C4-2B (cell line): ENCODE data around the gene SLC6A6.

Experiments used
- CTCF ChIP-seq: fragments of 450-650 bp; conservative IDR thresholded peaks from 2 replicates; pipeline ENCODE4 v1.5.1; 2017; ENCODE audit warnings: mild to moderate bottlenecking
- ZFX ChIP-seq: fragments of 450-650 bp; IDR thresholded peaks from 2 replicates; pipeline ENCODE4 v1.6.1; 2017

GRCh38 chr3:14516738-14517345 is 114.4 kb downstream of the SLC6A6 start:
- no peak for TF ChIP-seq CTCF
- no peak for TF ChIP-seq ZFX
